ENCODE measurements around the gene KHDC4. TPM values are rescaled to one million over a fixed set of nuclear protein-coding genes. Genes with fewer than 3 reads are reported as not detected.
"Not testable (repeated sequence)": the region's sequence is repeated elsewhere in the genome, so short reads cannot be mapped to it uniquely, and the experiment has no call there.

Gene KHDC4
- total and polyA plus RNA-seq, 2 of the 4 experiments (the other 2 are of a cell fraction): 28.0 to 29.9 TPM

- H2BK120ac ChIP-seq (ENCODE audit: low read depth, low read length); intact Hi-C loops (cut with micrococcal nuclease); H3K27ac ChIP-seq (ENCODE audit: insufficient read depth, low read length); in situ Hi-C loops (cut with MboI; ENCODE audit: low sequenced_read_pairs); H2AK9ac ChIP-seq (replicated peaks; ENCODE audit: low read depth, low read length, poor library complexity); H3K4me1 ChIP-seq (ENCODE audit: control insufficient read depth, insufficient read depth, low read length); H4K5ac ChIP-seq (ENCODE audit: low read depth, low read length); H3K27me3 ChIP-seq (ENCODE audit: control insufficient read depth, insufficient read depth, low read length); H2AFZ ChIP-seq (replicated peaks; ENCODE audit: low read length, poor library complexity); H3K9me3 ChIP-seq (ENCODE audit: control insufficient read depth, insufficient read depth, low read length); dilution Hi-C loops (cut with HindIII; ENCODE audit: low sequenced_read_pairs, unreplicated experiment); H3K18ac ChIP-seq (ENCODE audit: low read depth, low read length); H2BK15ac ChIP-seq (ENCODE audit: low read depth, low read length); ATAC-seq (ENCODE audit: low read depth); BruUV-seq (replicated peaks); H3K4ac ChIP-seq (ENCODE audit: low read depth, low read length); H3K23ac ChIP-seq (ENCODE audit: low read depth, low read length); H2BK5ac ChIP-seq (ENCODE audit: low read depth, low read length, poor library complexity, severe bottlenecking); H3K14ac ChIP-seq (replicated peaks; ENCODE audit: low read depth, low read length); H2BK20ac ChIP-seq (ENCODE audit: low read depth, low read length); H3K9me1 ChIP-seq (ENCODE audit: insufficient read depth, low read length); H4K91ac ChIP-seq (ENCODE audit: insufficient read depth, low read depth, low read length); H3K56ac ChIP-seq (ENCODE audit: extremely low read depth, insufficient read depth, low read length); DNase-seq; H2AK5ac ChIP-seq (ENCODE audit: low read depth, low read length); POLR2A ChIA-PET (ENCODE audit: unreplicated experiment); H4K8ac ChIP-seq (ENCODE audit: low read depth in 2 of 2, low read length in 2 of 2); H3K4me3 ChIP-seq (ENCODE audit: insufficient read depth, low read depth, low read length): not testable (repeated sequence)
- H4K20me1 ChIP-seq (ENCODE audit: insufficient read depth, low read length): peaks cover 48% of the 10 kb centered on the region
- CTCF ChIA-PET: interaction anchor here (0.6 kb wide), 1 partner anchor 12 kb away, joined by 7 read pairs; no protein-coding TSS in a partner anchor
- peak overlapping the region; percentile 25; the same call in 1 of the 2 replicates for H3K9ac ChIP-seq (ENCODE audit: low read depth, low read length)
- WGBS, 2 experiments (ENCODE audit: extremely low coverage in 2 of 2, insufficient read length in 1 of 2): 96% methylated on average over 4 of the region's 10 CpGs; no CpG with 5 or more reads in 1 of the 2 experiments
- H3K79me1 ChIP-seq (ENCODE audit: low read depth in 1 of 2, low read length in 2 of 2): peaks cover 15 to 60% of the 10 kb centered on the region in 2 experiments
- peak overlapping the region; percentile 23; the same call in 1 of the 2 replicates for H3K4me2 ChIP-seq (ENCODE audit: low read depth, low read length)
- peaks cover 56% of the 10 kb centered on the region for H3K36me3 ChIP-seq (ENCODE audit: control insufficient read depth, insufficient read depth, low read length)
Measured at GRCh38 chr1:155930725-155931124, 3.5 kb downstream of the KHDC4 start.

Measured in IMR-90 (cell line).